K562 (cell line): ENCODE measurements around the gene ARHGEF33.

Experiments used
- CCNT2 ChIP-seq: IDR thresholded peaks from 2 replicates; pipeline ENCODE4 v1.6.1; 2011; ENCODE audit warnings: borderline replicate concordance, low read depth, mild to moderate bottlenecking, moderate library complexity, mixed read lengths, low read length; ENCODE audit not compliant: insufficient read length; ENCODE audit errors: extremely low read depth
- GABPA ChIP-seq: fragments of 200-800 bp; sonication (Bioruptor generic); conservative IDR thresholded peaks from 2 replicates; pipeline ENCODE4 v1.6.1; 2016; ENCODE audit warnings: low read depth, missing genetic modification characterization, missing compliant biosample characterization
- USF1 ChIP-seq: sonication (generic); formaldehyde crosslinking; IDR thresholded peaks from 2 replicates; pipeline ENCODE4 v1.9.0; 2022; ENCODE audit warnings: mild to moderate bottlenecking, missing genetic modification reagents
- TF ChIP-seq, protein P1 (sequence below): sonication (generic); formaldehyde crosslinking; IDR thresholded peaks from 2 replicates; pipeline ENCODE4 v1.8.1; 2023; ENCODE audit warnings: mild to moderate bottlenecking, missing genetic modification reagents
- TF ChIP-seq, protein P2 (sequence below): sonication (generic); formaldehyde crosslinking; IDR thresholded peaks from 2 replicates; pipeline ENCODE4 v1.8.0; 2022; ENCODE audit warnings: mild to moderate bottlenecking, missing genetic modification reagents

DNA sequence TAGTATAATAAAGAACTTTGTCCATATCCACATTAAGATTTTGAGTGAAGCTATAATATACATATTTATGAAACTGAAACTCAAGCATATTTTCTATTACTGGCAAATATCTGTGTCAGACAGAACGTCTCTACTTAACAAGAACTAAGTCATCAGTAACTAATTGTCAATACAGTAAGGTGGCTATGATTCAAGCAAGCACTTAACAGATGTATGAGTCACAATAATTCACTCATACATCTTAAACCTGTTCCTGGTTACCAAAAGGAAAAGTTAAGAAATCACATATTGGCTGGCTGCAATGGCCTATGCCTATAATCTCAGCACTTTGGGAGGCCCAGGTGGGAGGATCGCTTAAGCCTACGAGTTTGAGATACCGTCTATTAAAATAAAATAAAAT, 135.2 kb downstream of the ARHGEF33 start:
- TF ChIP-seq GABPA = no peak
- TF ChIP-seq CCNT2 = no peak
- TF ChIP-seq, protein P1, sequence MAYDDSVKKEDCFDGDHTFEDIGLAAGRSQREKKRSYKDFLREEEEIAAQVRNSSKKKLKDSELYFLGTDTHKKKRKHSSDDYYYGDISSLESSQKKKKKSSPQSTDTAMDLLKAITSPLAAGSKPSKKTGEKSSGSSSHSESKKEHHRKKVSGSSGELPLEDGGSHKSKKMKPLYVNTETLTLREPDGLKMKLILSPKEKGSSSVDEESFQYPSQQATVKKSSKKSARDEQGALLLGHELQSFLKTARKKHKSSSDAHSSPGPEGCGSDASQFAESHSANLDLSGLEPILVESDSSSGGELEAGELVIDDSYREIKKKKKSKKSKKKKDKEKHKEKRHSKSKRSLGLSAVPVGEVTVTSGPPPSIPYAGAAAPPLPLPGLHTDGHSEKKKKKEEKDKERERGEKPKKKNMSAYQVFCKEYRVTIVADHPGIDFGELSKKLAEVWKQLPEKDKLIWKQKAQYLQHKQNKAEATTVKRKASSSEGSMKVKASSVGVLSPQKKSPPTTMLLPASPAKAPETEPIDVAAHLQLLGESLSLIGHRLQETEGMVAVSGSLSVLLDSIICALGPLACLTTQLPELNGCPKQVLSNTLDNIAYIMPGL = no peak
- no peak for TF ChIP-seq USF1 (CRISPR knock-in tag)
- TF ChIP-seq, protein P2, sequence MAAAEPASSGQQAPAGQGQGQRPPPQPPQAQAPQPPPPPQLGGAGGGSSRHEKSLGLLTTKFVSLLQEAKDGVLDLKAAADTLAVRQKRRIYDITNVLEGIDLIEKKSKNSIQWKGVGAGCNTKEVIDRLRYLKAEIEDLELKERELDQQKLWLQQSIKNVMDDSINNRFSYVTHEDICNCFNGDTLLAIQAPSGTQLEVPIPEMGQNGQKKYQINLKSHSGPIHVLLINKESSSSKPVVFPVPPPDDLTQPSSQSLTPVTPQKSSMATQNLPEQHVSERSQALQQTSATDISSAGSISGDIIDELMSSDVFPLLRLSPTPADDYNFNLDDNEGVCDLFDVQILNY (CRISPR knock-in tag) = no peak
